ENCODE data around the gene FBN2.
"Not testable (repeated sequence)": the region's sequence is repeated elsewhere in the genome, so short reads cannot be mapped to it uniquely, and the experiment has no call there.

The FBN2 gene

GRCh38 chr5:128353441-128354107 is 184.5 kb downstream of the FBN2 start:
- DNase-seq: no peak

- DNase-seq: no peak
These were observed 187.3 kb downstream of the FBN2 start for GRCh38 chr5:128350705-128351104.

GRCh38 chr5:128349044-128349858 is 188.8 kb downstream of the FBN2 start:
- DNase-seq: no peak

GRCh38 chr5:128346038-128346437 is 192.0 kb downstream of the FBN2 start:
- no peak for DNase-seq

- no peak for DNase-seq
These were observed 192.8 kb downstream of the FBN2 start for GRCh38 chr5:128345247-128345646.

GRCh38 chr5:128343168-128343567 is 194.9 kb downstream of the FBN2 start:
- no peak for DNase-seq

GRCh38 chr5:128341056-128341455 is 197.0 kb downstream of the FBN2 start:
- no peak for DNase-seq

GRCh38 chr5:128340648-128341047 is 197.4 kb downstream of the FBN2 start:
- no peak for DNase-seq

GRCh38 chr5:128339585-128339984 is 198.5 kb downstream of the FBN2 start:
- DNase-seq: no peak

GRCh38 chr5:128338649-128339048 is 199.4 kb downstream of the FBN2 start:
- DNase-seq: no peak

GRCh38 chr5:128335339-128335738 is 202.7 kb downstream of the FBN2 start:
- no peak for DNase-seq

- no peak for DNase-seq
These were observed 203.9 kb downstream of the FBN2 start for GRCh38 chr5:128334010-128334716.

- DNase-seq: no peak
These were observed 206.8 kb downstream of the FBN2 start for GRCh38 chr5:128331261-128331660.

GRCh38 chr5:128329386-128329939 is 208.6 kb downstream of the FBN2 start:
- DNase-seq: no peak

- DNase-seq: no peak
These were observed 209.6 kb downstream of the FBN2 start for GRCh38 chr5:128328446-128328845.

- no peak for DNase-seq
These were observed 210.0 kb downstream of the FBN2 start for GRCh38 chr5:128328007-128328406.

- not testable (repeated sequence) for DNase-seq
These were observed 216.6 kb downstream of the FBN2 start for GRCh38 chr5:128321418-128321817.

GRCh38 chr5:128318691-128319090 is 219.4 kb downstream of the FBN2 start:
- no peak for DNase-seq

- no peak for DNase-seq
These were observed 220.6 kb downstream of the FBN2 start for GRCh38 chr5:128317481-128317880.

GRCh38 chr5:128315671-128316070 is 222.4 kb downstream of the FBN2 start:
- no peak for DNase-seq

- no peak for DNase-seq
These were observed 232.7 kb downstream of the FBN2 start for GRCh38 chr5:128305341-128305740.

GRCh38 chr5:128304791-128305190 is 233.3 kb downstream of the FBN2 start:
- DNase-seq: no peak

- no peak for DNase-seq
These were observed 234.0 kb downstream of the FBN2 start for GRCh38 chr5:128304088-128304487.

GRCh38 chr5:128303593-128303992 is 234.5 kb downstream of the FBN2 start:
- DNase-seq: no peak

Measured in stimulated activated CD4-positive, alpha-beta T cell treated with anti-CD3 and anti-CD28 coated beads, Interleukin-15, amount 100 ng/mL, for 24 hours (primary cell).